Keratinocyte (primary cell): ENCODE measurements around the gene EDNRA. TPM values are rescaled to one million over a fixed set of nuclear protein-coding genes. Genes with fewer than 3 reads are reported as not detected.

Experiments
- DNase-seq: peaks from one replicate; pipeline ENCODE4 v3.0.0-alpha.2; 2011; ENCODE audit warnings: low read depth, missing footprints, low spot score
- FAIRE-seq: peaks from 2 replicates; lab custom pipeline; 2011; peaks lifted over from hg19 to GRCh38; lab: Jason Lieb, UNC
- H2AFZ ChIP-seq: 2 replicates; pipeline ENCODE4 v1.6.0; 2012; ENCODE audit warnings: low read length, control low read depth, inconsistent platforms; ENCODE audit not compliant: control insufficient read depth
- H3K27ac ChIP-seq: 2 replicates; pipeline ENCODE4 v1.5.1; 2011; ENCODE audit warnings: low read length; ENCODE audit not compliant: control insufficient read depth, insufficient read depth
- H3K27me3 ChIP-seq: 3 replicates; pipeline ENCODE4 v1.6.0; 2011; ENCODE audit warnings: low read length; ENCODE audit not compliant: control insufficient read depth, insufficient read depth; ENCODE audit errors: extremely low read depth
- H3K36me3 ChIP-seq, 2 experiments: 2 replicates in 1 of 2; 3 replicates in 1 of 2; pipeline ENCODE4 v1.5.1; 2011; ENCODE audit warnings: low read length in 2 of 2, mild to moderate bottlenecking in 1 of 2; ENCODE audit not compliant: control insufficient read depth in 2 of 2, insufficient read depth in 2 of 2; ENCODE audit errors: extremely low read depth in 1 of 2
- H3K4me1 ChIP-seq: 3 replicates; pipeline ENCODE4 v1.5.1; 2011; ENCODE audit warnings: low read length; ENCODE audit not compliant: control insufficient read depth, insufficient read depth; ENCODE audit errors: extremely low read depth
- H3K4me2 ChIP-seq: 3 replicates; pipeline ENCODE4 v1.6.0; 2011; ENCODE audit warnings: low read depth, low read length; ENCODE audit not compliant: control insufficient read depth, insufficient read depth; ENCODE audit errors: extremely low read depth
- H3K4me3 ChIP-seq, 3 experiments: fragments of 200-600 bp in 1 of 3; sonication (generic) in 1 of 3; 2 replicates in 2 of 3; 3 replicates in 1 of 3; pipeline ENCODE4 v1.5.1; 2011 to 2016; ENCODE audit warnings: low read length in 3 of 3, mild to moderate bottlenecking in 3 of 3, control low read depth in 2 of 3, inconsistent platforms in 1 of 3, low read depth in 1 of 3, mixed read lengths in 1 of 3, mixed run types in 1 of 3, moderate library complexity in 1 of 3; ENCODE audit not compliant: control insufficient read depth in 2 of 3, insufficient read depth in 2 of 3; ENCODE audit errors: extremely low read depth in 1 of 3
- H3K79me2 ChIP-seq: 2 replicates; pipeline ENCODE4 v1.6.0; 2012; ENCODE audit warnings: low read length; ENCODE audit not compliant: control insufficient read depth, insufficient read depth
- H3K9ac ChIP-seq: 3 replicates; pipeline ENCODE4 v1.6.0; 2011; ENCODE audit warnings: low read length; ENCODE audit not compliant: control insufficient read depth, insufficient read depth; ENCODE audit errors: extremely low read depth
- H3K9me1 ChIP-seq: 3 replicates; pipeline ENCODE4 v1.6.0; 2011; ENCODE audit warnings: low read length; ENCODE audit not compliant: control insufficient read depth, insufficient read depth; ENCODE audit errors: extremely low read depth
- H3K9me3 ChIP-seq: 2 replicates; pipeline ENCODE4 v1.5.1; 2012; ENCODE audit warnings: low read depth, low read length; ENCODE audit not compliant: control insufficient read depth
- H4K20me1 ChIP-seq: 3 replicates; pipeline ENCODE4 v1.6.0; 2011; ENCODE audit warnings: low read length; ENCODE audit not compliant: control insufficient read depth, insufficient read depth; ENCODE audit errors: extremely low read depth
- CTCF ChIP-seq, 3 experiments: IDR thresholded peaks in 1 of 3; conservative IDR thresholded peaks in 1 of 3; optimal IDR thresholded peaks in 1 of 3; 2 replicates in 2 of 3; 3 replicates in 1 of 3; pipeline versions ENCODE3 to v1.5.1; 2011; ENCODE audit warnings: low read length in 3 of 3, mild to moderate bottlenecking in 3 of 3, moderate library complexity in 2 of 3, control low read depth in 1 of 3, inconsistent platforms in 1 of 3; ENCODE audit not compliant: insufficient read depth in 2 of 3; ENCODE audit errors: extremely low read depth in 1 of 3
- EZH2 ChIP-seq: IDR thresholded peaks from one replicate; pipeline ENCODE4 v1.6.1; 2012; ENCODE audit warnings: inconsistent platforms, mild to moderate bottlenecking, low read length, moderate library complexity
- dilution Hi-C: fragments of 300-500 bp; cut with MboI; formaldehyde crosslinking; loops from one replicate; pipeline ENCODE4 v1.7.0; 2020; ENCODE audit warnings: low sequenced_read_pairs; ENCODE audit not compliant: extremely low pct_ligation_motif_present
- polyA plus RNA-seq, 5 experiments: library from polyadenylated mRNA; depleted of rRNA in 3 of 5; stranded (reverse) in 3 of 5; stranded (forward) in 1 of 5; unstranded in 1 of 5; fragments of >200 nt; gene quantifications; 1 replicate in 1 of 5; 2 replicates in 3 of 5; 3 replicates in 1 of 5; pipeline versions ENCODE4 v1.2.1 to v1.2.3, GENCODE V29; 2011 to 2012; ENCODE audit warnings: missing spikeins in 2 of 5, low read depth in 1 of 5, low replicate concordance in 1 of 5

EDNRA gene
- polyA plus RNA-seq, 1 donor (not counting 4 experiments of a cell fraction or from before 2014, with no cell fraction given): 7.8 TPM

- FAIRE-seq: no peak
- no peak overlapping the region for H3K4me3 ChIP-seq
- peaks cover 4% of the 10 kb centered on the region for H3K9me3 ChIP-seq
- TF ChIP-seq EZH2 (no peak), CTCF (optimal IDR thresholded peaks at IDR 0.05 in 1 of 3, IDR thresholded peaks at IDR 0.05 in 1 of 3, conservative IDR thresholded peaks at IDR 0.05 in 1 of 3; ENCODE audit: extremely low read depth in 1 of 3, insufficient read depth in 2 of 3, low read length in 3 of 3) (no peak)
- H4K20me1 ChIP-seq: no peaks in the 10 kb centered on the region
- H3K9me1 ChIP-seq: no peaks in the 10 kb centered on the region
- no peak overlapping the region for H3K27ac ChIP-seq
- H3K27me3 ChIP-seq: no peaks in the 10 kb centered on the region
- H3K36me3 ChIP-seq: no peaks in the 10 kb centered on the region
- dilution Hi-C loops: no loop called here
- H3K4me1 ChIP-seq: peaks cover 14% of the 10 kb centered on the region
- H3K4me2 ChIP-seq: no peak overlapping the region
- H3K9ac ChIP-seq: no peak overlapping the region
- no peak for DNase-seq
- no peaks in the 10 kb centered on the region for H3K79me2 ChIP-seq
- H2AFZ ChIP-seq: no peak overlapping the region
These were observed 15.4 kb upstream of the EDNRA start for GRCh38 chr4:147465461-147465860.

GRCh38 chr4:147477439-147477838 is 3.5 kb upstream of the EDNRA start:
- TF ChIP-seq CTCF (optimal IDR thresholded peaks at IDR 0.05 in 1 of 3, IDR thresholded peaks at IDR 0.05 in 1 of 3, conservative IDR thresholded peaks at IDR 0.05 in 1 of 3; ENCODE audit: extremely low read depth in 1 of 3, insufficient read depth in 2 of 3, low read length in 3 of 3): no peak
- TF ChIP-seq EZH2: no peak
- Histone ChIP-seq H3K27me3 (no peaks in the 10 kb centered on the region), H3K79me2 (no peaks in the 10 kb centered on the region), H3K9ac (no peak overlapping the region), H3K4me3 (no peak overlapping the region), H3K36me3 (no peaks in the 10 kb centered on the region), H3K27ac (no peak overlapping the region), H2AFZ (no peak overlapping the region), H4K20me1 (no peaks in the 10 kb centered on the region), H3K4me1 (peaks cover 23% of the 10 kb centered on the region), H3K4me2 (no peak overlapping the region), H3K9me3 (no peaks in the 10 kb centered on the region), H3K9me1 (no peaks in the 10 kb centered on the region)
- dilution Hi-C loops: no loop called here
- no peak for DNase-seq
- FAIRE-seq: no peak
